Stimulated activated naive CD8-positive, alpha-beta T cell treated with anti-CD3 and anti-CD28 coated beads, Interleukin-15, Interleukin-2, amounts not matched to agents 100 ng/mL and 50 ng/mL, for 24 hours (primary cell): ENCODE measurements around the gene FKBP1B.

Source experiments
- H3K27ac Mint-ChIP-seq: one replicate; pipeline ENCODE4 v1.8.0; 2021; ENCODE audit warnings: mild to moderate bottlenecking, mixed read lengths
- H3K27me3 Mint-ChIP-seq: one replicate; pipeline ENCODE4 v1.8.0; 2021; ENCODE audit warnings: mixed read lengths
- H3K36me3 Mint-ChIP-seq: one replicate; pipeline ENCODE4 v1.8.0; 2021; ENCODE audit warnings: low read depth, mixed read lengths
- H3K4me1 Mint-ChIP-seq: one replicate; pipeline ENCODE4 v1.8.0; 2021; ENCODE audit warnings: low read depth, mixed read lengths
- H3K4me3 Mint-ChIP-seq: one replicate; pipeline ENCODE4 v1.8.0; 2021; ENCODE audit warnings: mild to moderate bottlenecking, mixed read lengths
- H3K9me3 Mint-ChIP-seq: one replicate; pipeline ENCODE4 v1.8.0; 2021; ENCODE audit warnings: mixed read lengths

Gene FKBP1B

DNA sequence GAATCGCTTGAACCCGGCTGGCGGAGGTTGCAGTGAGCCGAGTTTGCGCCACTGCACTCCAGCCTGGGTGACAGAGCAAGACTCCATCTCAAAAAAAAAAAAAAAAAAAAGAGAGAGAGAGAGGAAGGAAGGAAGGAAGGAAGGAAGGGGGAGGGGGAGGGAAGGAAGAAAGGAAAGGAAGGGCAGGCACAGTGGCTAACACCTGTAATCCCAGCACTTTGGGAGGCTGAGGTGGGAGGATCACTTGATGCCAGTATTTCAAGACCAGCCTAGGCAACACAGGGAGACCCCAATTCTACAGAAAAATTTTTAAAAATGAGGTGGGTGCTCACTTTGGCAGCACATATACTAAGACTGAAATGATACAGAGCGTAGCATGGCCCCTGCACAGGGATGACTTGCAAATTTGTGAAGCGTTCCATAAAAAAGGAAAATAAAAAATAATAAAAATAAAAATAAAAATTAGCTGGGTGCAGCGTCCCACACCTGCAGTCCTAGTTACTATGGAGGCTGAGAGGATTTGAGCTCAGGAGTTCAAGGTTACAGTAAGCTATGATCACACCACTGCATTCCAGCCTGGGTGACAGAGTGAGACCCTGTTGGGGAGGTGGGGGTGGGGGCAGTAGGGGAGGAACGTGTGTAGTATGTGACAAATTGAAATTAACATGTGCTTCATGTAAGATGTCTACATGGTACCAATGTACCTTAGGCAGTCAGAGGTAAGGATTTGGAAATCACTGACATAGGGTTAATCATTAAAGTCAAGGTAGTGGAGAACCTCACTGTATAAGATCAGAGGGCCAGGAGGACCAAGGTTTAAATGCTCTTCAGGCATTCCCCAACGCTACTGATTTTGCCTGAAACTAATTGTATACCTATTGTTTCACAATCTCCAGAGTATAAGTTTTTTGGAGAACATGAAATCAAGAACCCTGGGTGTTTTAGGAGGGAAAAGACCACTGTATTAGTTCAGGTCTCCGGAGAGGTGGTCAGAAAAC lies 3.7 kb upstream of the FKBP1B start:
- Mint-ChIP-seq H3K4me3 (peak overlapping the region; percentile 94), H3K27ac (no peak overlapping the region), H3K27me3 (peaks cover 3% of the 10 kb centered on the region), H3K36me3 (peaks cover 5% of the 10 kb centered on the region), H3K9me3 (no peaks in the 10 kb centered on the region), H3K4me1 (peaks cover 25% of the 10 kb centered on the region)

DNA sequence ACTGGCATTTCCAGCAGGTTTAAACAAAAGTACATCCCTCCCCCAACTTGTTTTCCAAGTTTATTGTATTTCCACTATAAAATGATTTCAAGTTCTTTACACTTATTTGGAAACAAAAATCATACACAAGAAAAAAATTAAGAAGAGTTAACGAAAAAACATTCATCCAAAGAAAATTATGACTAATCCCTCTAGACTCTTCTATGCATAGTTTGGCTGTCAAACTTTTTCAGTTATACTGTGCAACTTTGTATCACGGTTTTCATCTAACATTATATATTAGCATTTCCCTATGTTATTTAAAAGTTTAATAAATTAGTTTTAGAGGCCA lies 3.0 kb upstream of the FKBP1B start:
- Mint-ChIP-seq H3K36me3 (peaks cover 5% of the 10 kb centered on the region), H3K27me3 (peaks cover 3% of the 10 kb centered on the region), H3K4me3 (peak overlapping the region; percentile 94), H3K27ac (no peak overlapping the region), H3K9me3 (no peaks in the 10 kb centered on the region), H3K4me1 (peaks cover 25% of the 10 kb centered on the region)

DNA sequence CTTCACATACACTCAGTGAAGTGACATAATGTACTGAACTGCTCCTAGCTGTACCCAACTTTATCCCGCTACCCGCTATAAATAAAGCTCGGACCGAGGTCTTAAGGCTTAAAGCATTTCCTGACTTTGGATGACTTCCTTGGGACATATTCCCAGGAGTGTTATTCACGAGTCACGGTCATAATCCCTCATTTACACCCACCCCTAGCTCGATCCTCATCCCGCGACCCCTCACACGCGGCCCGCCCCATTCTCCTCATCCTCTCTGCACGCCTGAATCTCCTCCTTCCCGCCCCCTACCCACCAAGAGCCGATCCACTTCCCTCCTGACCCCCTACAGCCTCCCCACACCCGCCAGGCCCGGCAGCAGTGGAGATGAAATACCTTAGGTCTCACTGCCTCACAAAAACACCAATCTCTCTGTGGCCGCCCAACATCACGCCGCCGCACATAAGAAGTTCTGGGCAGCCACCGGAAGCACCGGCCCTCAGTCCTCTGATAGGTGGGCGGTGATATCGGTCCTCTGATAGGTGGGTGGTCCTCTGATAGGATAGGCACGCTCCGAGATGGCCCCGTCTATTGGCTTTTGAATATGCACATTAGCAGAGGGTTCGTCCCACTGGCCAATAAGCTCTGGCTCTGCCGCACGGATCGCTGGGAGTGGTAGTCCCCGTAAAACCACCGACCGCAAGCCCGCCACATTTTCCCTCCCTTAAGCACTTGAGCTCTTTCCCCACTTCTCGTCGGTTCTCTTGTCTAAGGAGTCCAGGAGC lies 2.4 kb upstream of the FKBP1B start, which contains the start of gene WDCP:
Gene WDCP (minus strand): TSS at position 462 of the 773 bp plus-strand sequence. CDS start 7,897 bp downstream, outside the sequence.
- H3K4me1 Mint-ChIP-seq: peaks cover 25% of the 10 kb centered on the region
- H3K27me3 Mint-ChIP-seq: peaks cover 3% of the 10 kb centered on the region
- H3K27ac Mint-ChIP-seq: peak within 1 kb of the TSS; percentile 92
- H3K4me3 Mint-ChIP-seq: peak within 1 kb of the TSS; percentile 94
- H3K36me3 Mint-ChIP-seq: peaks cover 5% of the 10 kb centered on the region
- no peaks in the 10 kb centered on the region for H3K9me3 Mint-ChIP-seq

DNA sequence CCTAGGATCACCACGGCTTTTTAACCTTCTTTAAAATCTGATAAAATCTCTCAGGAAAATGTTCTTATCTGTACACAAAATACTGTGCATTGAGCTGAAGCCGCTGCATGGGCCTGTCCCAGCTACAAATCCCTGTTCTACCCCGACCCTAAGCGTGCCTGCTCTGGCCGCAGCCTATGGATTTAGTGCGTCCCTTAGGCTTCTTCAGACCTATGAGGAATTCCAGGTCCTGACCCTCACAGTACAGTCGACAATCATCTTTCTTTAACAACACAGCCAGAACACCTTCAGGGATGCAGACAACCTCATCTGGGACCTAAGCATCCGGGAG lies 1.9 kb upstream of the FKBP1B start:
- H3K4me3 Mint-ChIP-seq: peak overlapping the region; percentile 94
- peaks cover 3% of the 10 kb centered on the region for H3K27me3 Mint-ChIP-seq
- peaks cover 25% of the 10 kb centered on the region for H3K4me1 Mint-ChIP-seq
- H3K9me3 Mint-ChIP-seq: no peaks in the 10 kb centered on the region
- H3K36me3 Mint-ChIP-seq: peaks cover 5% of the 10 kb centered on the region
- H3K27ac Mint-ChIP-seq: peak overlapping the region; percentile 92

DNA sequence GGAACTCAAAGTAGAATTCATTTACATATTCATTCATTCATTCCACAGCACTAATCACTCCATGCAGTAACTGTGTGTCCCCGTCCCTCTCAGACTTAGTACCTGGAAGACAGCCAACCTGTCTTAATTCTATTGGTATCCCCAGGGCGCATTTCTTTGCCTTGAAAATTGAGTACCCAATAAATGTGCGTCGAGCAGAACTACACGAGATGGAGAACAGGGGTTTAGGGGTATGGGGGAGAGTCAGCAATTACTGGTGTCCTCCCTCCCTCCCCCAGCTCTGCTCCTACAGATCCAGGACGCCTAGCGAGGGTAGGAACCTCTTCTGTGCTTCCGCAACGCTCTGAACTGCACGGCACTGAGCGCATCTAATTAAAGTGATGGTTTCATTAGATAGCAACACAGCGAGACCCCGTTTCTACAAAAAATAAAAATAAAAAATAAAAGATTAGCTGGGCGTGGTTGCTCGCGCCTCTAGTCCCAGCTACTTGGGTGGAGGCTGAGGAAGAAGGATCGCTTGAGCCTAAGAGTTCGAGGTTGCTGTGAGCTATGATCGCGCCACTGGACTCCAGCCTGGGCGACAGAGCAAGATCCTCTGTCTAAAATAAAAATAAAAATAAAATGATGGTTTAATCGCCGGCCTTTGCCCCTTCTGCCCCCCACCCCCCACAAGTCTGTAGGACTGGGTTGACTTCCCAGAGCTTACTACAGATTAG lies 614 bp upstream of the FKBP1B start:
- Mint-ChIP-seq H3K27ac (no peak overlapping the region), H3K4me3 (no peak overlapping the region), H3K9me3 (no peaks in the 10 kb centered on the region), H3K36me3 (no peaks in the 10 kb centered on the region), H3K27me3 (peaks cover 3% of the 10 kb centered on the region), H3K4me1 (peaks cover 25% of the 10 kb centered on the region)

DNA sequence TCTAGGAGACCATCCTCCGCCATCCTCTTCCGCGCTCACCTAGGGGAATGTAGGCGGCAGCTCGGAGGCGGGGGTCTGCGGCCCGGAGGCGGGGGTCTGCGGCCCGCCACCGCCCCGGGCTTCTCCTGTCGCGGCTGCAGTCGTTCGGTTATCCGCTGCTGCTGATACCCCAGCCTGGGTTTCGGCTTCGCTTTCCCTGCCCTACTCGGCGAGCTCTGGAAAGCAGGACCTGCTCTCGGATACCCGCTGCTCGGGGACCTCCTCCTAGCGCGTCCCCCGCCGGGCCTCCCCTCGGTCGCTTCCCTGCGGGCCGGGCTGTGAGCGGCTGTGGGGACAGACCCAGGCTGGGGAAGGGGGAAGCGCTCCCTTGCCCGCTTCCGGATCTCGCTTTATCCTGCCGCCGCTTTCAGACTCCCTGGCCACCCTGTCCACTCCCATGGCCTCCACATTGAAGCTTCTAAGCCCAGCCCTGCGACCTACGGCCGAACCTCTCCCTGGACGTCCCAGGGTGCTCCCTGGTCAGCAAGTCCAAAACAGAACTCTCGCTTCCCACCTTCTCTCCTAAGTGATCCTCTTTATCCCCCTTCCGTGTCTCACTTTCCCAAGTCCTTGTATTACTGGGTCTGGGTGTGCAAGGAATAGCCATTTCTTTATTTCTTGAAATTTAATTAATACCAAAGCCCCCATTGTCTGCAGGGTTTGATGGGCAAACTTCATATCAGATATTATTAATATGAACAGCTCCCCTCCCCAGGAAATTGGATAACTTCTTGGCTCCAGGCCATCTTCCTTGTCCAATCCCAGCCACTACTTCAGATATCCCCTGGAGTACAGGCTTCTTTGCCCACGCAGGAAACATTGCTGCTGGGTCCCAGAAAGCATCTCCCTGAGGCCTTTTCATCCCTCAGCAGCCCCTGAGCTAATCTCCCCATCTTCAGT lies 769 bp downstream of the FKBP1B start:
- H3K9me3 Mint-ChIP-seq: no peaks in the 10 kb centered on the region
- no peaks in the 10 kb centered on the region for H3K36me3 Mint-ChIP-seq
- H3K4me3 Mint-ChIP-seq: no peak overlapping the region

DNA sequence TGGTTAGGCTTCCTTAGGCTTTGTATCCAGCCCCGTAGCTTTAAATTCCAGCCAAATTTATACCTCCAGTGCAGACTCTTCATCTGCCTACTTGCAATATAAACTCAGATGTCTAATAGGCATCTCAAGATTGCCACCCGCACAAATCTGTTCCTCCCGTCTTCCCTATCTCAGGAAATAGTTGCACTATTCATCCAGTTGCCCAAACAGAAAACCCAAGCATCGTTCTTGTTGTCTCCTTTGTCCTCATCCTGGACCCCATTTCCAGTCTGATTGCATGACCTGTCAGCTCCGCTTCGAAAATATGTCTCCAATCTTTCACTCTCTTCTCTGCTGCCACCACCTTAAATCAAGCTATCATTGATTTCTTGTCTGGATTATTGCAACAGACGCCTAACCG lies 2.3 kb downstream of the FKBP1B start:
- Mint-ChIP-seq H3K27ac (no peak overlapping the region), H3K36me3 (no peaks in the 10 kb centered on the region), H3K4me3 (no peak overlapping the region), H3K9me3 (no peaks in the 10 kb centered on the region), H3K27me3 (peaks cover 3% of the 10 kb centered on the region), H3K4me1 (peaks cover 12% of the 10 kb centered on the region)

More for the DNA sequence above, 769 bp downstream of the FKBP1B start:
- Mint-ChIP-seq H3K27me3 (peaks cover 3% of the 10 kb centered on the region), H3K4me1 (peaks cover 20% of the 10 kb centered on the region), H3K27ac (no peak overlapping the region)

DNA sequence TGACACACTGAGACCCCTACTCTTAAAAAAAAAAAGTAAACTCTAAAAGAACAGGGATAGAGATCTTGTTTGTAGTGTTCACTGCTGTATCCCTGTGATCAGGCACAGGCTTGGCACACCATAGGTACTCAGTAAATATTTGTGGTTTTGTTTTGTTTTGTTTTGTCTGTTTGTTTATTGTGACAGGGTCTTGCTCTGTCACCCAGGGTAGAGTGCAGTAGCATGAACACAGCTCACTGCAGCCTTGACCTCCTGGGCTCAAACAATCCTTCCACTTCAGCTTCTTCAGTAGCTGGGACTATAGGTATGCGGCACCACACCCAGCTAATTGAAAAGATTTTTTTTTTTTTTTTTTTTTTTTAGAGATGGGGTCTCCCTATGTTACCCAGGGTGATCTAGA lies 3.4 kb downstream of the FKBP1B start:
- Mint-ChIP-seq H3K36me3 (no peaks in the 10 kb centered on the region), H3K27ac (no peak overlapping the region), H3K4me3 (no peak overlapping the region), H3K9me3 (no peaks in the 10 kb centered on the region), H3K27me3 (no peaks in the 10 kb centered on the region), H3K4me1 (peaks cover 5% of the 10 kb centered on the region)

DNA sequence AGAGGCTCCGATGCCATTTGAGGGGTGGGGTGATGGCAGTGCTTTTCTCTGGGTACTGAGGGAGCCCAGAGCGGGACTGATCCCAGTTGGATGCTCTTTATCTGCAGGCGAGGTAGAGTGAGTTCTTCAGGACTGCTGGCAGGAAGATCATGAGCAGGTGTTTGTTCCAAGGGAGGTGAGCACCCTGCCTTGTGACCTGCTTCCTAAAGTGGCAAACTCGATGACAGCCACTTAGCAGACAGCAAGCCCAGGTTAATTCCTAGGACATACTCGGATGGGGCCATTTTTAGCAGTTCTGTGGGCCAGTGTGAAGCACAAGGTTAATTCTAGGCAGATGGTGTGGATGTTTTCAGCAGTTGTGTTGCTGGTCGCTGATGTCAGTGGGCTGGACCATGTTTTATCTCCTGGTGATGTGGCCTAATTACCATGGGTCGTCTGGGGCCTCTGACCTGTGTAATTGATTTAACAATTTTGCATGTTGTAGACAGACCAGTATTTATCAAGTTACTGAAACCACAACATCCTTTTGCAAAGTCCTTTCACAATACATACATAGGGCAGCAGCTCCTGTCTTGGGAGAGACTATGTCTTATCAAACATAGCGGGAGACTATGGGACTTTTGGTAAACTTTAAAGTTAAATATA lies 4.9 kb downstream of the FKBP1B start:
- H3K36me3 Mint-ChIP-seq: no peaks in the 10 kb centered on the region
- no peaks in the 10 kb centered on the region for H3K4me1 Mint-ChIP-seq
- H3K27me3 Mint-ChIP-seq: no peaks in the 10 kb centered on the region
- H3K27ac Mint-ChIP-seq: no peak overlapping the region
- no peaks in the 10 kb centered on the region for H3K9me3 Mint-ChIP-seq
- no peak overlapping the region for H3K4me3 Mint-ChIP-seq

DNA sequence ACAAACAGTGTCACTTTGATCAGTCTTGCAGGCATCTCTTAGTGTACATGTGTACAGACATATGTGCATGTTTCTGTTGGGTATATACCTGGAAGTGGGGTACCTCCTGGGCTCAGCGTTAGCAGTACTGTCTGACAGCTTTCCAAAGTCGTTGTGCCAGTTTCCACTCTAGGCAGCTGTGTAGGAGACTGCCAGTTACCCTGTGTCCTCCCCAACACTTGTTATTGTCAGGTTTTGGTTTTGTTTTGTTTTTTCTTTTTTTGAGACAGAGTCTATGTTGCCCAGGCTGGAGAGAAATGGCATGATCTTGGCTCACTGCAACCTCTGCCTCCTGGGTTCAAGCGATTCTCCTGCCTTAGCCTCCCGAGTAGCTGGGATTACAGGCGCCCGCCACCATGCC lies 6.2 kb downstream of the FKBP1B start:
- Mint-ChIP-seq H3K4me1 (no peaks in the 10 kb centered on the region), H3K9me3 (no peaks in the 10 kb centered on the region), H3K27ac (no peak overlapping the region), H3K36me3 (no peaks in the 10 kb centered on the region), H3K27me3 (no peaks in the 10 kb centered on the region), H3K4me3 (no peak overlapping the region)

DNA sequence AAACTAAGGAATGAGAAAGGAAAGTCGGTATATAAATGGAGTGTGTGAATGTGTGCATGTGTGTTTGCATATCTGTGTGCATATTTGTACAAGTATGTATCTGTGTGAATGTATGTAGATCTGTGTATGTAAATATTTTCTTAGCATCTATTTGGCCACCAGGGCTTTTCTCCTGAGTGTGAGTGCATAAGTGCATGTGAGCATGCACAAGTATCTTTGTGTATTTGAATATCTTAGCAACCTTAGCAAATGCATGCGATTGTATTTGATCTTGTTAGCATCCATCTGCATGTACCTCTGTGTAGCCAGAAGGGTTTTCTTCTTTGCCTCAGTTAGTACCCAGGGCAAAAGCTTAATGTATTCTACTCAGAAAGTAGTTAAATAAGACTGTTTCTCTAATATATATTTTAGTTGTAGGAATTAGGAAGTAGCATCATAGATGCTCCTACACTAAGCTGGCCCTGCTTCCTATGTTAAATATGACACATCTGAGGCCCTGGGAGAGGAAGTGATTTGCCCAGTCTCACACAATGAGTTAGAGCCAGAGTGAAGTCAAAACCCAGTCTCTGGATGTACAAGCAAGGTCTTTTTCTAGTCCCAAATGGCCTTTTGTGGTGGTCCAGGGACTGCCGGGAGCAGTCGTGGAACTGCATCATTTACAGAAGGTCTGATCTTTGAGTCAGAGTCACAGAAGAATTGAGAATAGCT lies 9.2 kb downstream of the FKBP1B start:
- Mint-ChIP-seq H3K36me3 (no peaks in the 10 kb centered on the region), H3K9me3 (no peaks in the 10 kb centered on the region), H3K27ac (no peak overlapping the region), H3K27me3 (no peaks in the 10 kb centered on the region), H3K4me1 (no peaks in the 10 kb centered on the region), H3K4me3 (no peak overlapping the region)

DNA sequence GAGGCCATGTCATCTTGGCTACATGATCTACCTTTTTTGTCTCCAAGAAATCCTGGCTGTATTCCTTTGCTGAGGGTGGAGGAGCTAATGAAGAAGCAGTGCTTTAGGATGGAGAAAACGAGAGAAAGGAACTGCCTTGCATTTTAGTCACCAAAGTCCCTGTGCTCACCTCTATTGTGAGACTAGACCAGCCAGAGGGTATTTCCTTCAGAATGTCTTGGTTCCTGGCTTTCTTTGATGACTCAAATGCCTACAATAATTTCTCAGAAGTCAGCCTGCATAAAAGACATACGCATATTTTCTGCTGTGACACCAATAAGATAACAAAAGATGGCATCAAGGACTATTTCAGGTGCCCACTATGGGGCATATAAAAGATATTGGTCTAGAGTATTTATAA lies 15.8 kb downstream of the FKBP1B start:
- H3K27ac Mint-ChIP-seq: no peak overlapping the region

DNA sequence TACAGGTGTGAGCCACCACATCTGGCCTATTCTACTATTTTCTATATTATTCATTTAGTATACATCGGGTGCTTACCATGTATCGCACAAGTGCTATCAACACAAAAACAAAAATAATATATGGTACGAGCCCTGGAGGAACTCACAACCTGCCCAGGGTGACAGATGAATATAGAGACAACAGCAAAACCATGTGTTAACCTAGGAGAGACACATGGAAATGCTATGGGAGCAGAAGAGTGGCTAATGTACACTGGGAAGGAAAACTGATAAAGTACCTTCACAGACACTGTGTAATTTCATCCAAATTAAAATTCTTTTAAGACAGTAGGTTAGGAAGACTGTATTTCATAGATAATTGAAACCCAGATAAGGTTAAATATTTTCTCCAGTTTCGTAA lies 22.7 kb downstream of the FKBP1B start:
- Mint-ChIP-seq H3K27me3 (no peaks in the 10 kb centered on the region), H3K36me3 (peaks cover 59% of the 10 kb centered on the region), H3K4me1 (peaks cover 31% of the 10 kb centered on the region), H3K9me3 (no peaks in the 10 kb centered on the region), H3K27ac (peak overlapping the region; percentile 34), H3K4me3 (no peak overlapping the region)

More for the DNA sequence above, 15.8 kb downstream of the FKBP1B start:
- no peaks in the 10 kb centered on the region for H3K9me3 Mint-ChIP-seq
- H3K36me3 Mint-ChIP-seq: peaks cover 37% of the 10 kb centered on the region
- H3K4me1 Mint-ChIP-seq: no peaks in the 10 kb centered on the region
- no peak overlapping the region for H3K4me3 Mint-ChIP-seq
- H3K27me3 Mint-ChIP-seq: no peaks in the 10 kb centered on the region
